ENCODE data around the gene CAMTA1.

CAMTA1 gene

DNA sequence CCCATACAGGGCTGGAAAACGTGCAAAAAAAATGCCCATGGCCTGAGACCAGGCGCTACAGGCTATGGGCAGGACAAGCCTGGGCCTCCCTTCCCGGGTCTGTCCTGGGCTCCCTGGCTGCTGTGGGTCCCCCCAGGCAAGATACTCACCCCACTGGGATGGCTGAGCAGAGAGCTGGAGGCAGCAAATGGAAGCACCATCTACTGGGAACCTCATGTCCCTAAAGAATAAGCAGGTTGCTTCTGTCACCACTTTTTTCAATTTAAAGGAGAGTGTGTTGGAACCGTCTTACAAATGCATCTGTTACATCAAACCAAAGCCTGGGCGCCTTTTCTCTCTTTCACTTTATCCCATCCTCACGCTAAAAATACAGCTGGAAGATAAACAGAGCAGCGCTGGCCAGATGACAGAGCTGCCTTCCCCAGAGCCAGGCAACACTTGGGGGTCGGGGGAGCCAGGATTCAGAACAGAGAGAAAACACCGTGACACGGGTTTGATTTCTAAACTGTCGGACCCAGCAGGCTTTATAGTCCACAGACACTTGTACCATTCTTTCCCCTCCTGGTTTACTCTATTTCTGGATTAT, 723.8 kb downstream of the CAMTA1 start:
- no peak overlapping the region for H2AFZ ChIP-seq (ENCODE audit: insufficient read depth, low read length, poor library complexity)
- H3K27ac ChIP-seq (ENCODE audit: low read depth, low read length), result no peak overlapping the region

DNA sequence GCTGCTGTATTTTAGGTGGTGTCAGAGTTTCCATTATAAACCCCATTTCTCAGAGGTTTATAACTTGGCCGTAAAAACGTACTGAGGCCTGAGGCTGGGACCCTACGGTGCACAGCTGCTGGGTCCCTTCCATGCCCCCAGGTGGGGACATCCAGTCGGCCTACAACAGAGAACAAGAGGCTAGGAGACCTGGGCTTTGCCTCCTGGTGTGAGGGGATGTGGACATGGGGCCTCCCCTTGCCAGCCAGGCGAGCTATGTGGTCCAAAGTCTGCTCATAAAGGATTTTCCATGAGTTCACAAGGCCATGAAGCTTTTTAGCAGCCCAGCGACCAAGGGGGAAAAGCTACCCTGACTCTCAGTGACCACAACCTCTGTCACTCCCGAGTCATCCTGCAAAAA, 724.3 kb downstream of the CAMTA1 start:
- no peak overlapping the region for H3K27ac ChIP-seq (ENCODE audit: low read depth, low read length)
- H3K36me3 ChIP-seq (ENCODE audit: control insufficient read depth in 1 of 2, insufficient read depth in 2 of 2, low read length in 2 of 2), result no peaks in the 10 kb centered on the region
- H3K4me2 ChIP-seq (ENCODE audit: low read length), result no peak overlapping the region
- H3K79me1 ChIP-seq (ENCODE audit: low read length), result no peaks in the 10 kb centered on the region
- H3K27me3 ChIP-seq (ENCODE audit: insufficient read depth, low read length), result no peaks in the 10 kb centered on the region
- H3K79me2 ChIP-seq (ENCODE audit: control insufficient read depth, insufficient read depth, low read length, poor library complexity), result no peaks in the 10 kb centered on the region
- H3K4me1 ChIP-seq (ENCODE audit: control insufficient read depth in 1 of 2, insufficient read depth in 2 of 2, low read length in 2 of 2), result no peaks in the 10 kb centered on the region
- H3K9ac ChIP-seq (ENCODE audit: low read length), result no peak overlapping the region
- H3K4me3 ChIP-seq (ENCODE audit: low read depth, low read length), result no peak overlapping the region
- no peak overlapping the region for H4K12ac ChIP-seq (ENCODE audit: low read depth, low read length)
- H2BK120ac ChIP-seq (ENCODE audit: insufficient read depth, low read length, poor library complexity), result no peak overlapping the region
- no peak overlapping the region for H3K18ac ChIP-seq (ENCODE audit: low read length)
- no peak overlapping the region for H3K4ac ChIP-seq (ENCODE audit: low read depth, low read length)
- no peak overlapping the region for H3K23ac ChIP-seq (ENCODE audit: low read length)
- no peak overlapping the region for H2AFZ ChIP-seq (ENCODE audit: insufficient read depth, low read length, poor library complexity)
- no peak for DNase-seq
- no CpG with 5 or more reads among the region's 7 CpGs for WGBS (ENCODE audit: extremely low coverage, insufficient coverage, insufficient read length)
- H2BK5ac ChIP-seq (ENCODE audit: low read depth, low read length, poor library complexity), result no peak overlapping the region
- no peak overlapping the region for H4K91ac ChIP-seq (ENCODE audit: low read depth, low read length)
- H2AK5ac ChIP-seq (ENCODE audit: low read length), result no peak overlapping the region
- H3K14ac ChIP-seq (ENCODE audit: low read length), result no peak overlapping the region
- H4K8ac ChIP-seq (ENCODE audit: low read depth, low read length), result no peak overlapping the region
- H3K9me3 ChIP-seq (ENCODE audit: insufficient read depth, low read depth, low read length), result no peaks in the 10 kb centered on the region
- H2BK12ac ChIP-seq (ENCODE audit: low read length), result no peak overlapping the region

More for the DNA sequence above, 723.8 kb downstream of the CAMTA1 start:
- WGBS (ENCODE audit: extremely low coverage, insufficient coverage, insufficient read length), result no CpG with 5 or more reads among the region's 11 CpGs
- no peaks in the 10 kb centered on the region for H3K9me3 ChIP-seq (ENCODE audit: insufficient read depth, low read depth, low read length)
- no peaks in the 10 kb centered on the region for H3K36me3 ChIP-seq (ENCODE audit: control insufficient read depth in 1 of 2, insufficient read depth in 2 of 2, low read length in 2 of 2)
- no peak overlapping the region for H3K4me2 ChIP-seq (ENCODE audit: low read length)
- no peak overlapping the region for H3K18ac ChIP-seq (ENCODE audit: low read length)
- H3K79me2 ChIP-seq (ENCODE audit: control insufficient read depth, insufficient read depth, low read length, poor library complexity), result no peaks in the 10 kb centered on the region
- H3K9ac ChIP-seq (ENCODE audit: low read length), result no peak overlapping the region
- H2BK120ac ChIP-seq (ENCODE audit: insufficient read depth, low read length, poor library complexity), result no peak overlapping the region
- no peak overlapping the region for H4K91ac ChIP-seq (ENCODE audit: low read depth, low read length)
- no peak overlapping the region for H2BK12ac ChIP-seq (ENCODE audit: low read length)
- H3K14ac ChIP-seq (ENCODE audit: low read length), result no peak overlapping the region
- H3K4me1 ChIP-seq (ENCODE audit: control insufficient read depth in 1 of 2, insufficient read depth in 2 of 2, low read length in 2 of 2), result no peaks in the 10 kb centered on the region
- H4K8ac ChIP-seq (ENCODE audit: low read depth, low read length), result no peak overlapping the region
- H4K12ac ChIP-seq (ENCODE audit: low read depth, low read length), result no peak overlapping the region
- no peak overlapping the region for H3K4ac ChIP-seq (ENCODE audit: low read depth, low read length)
- no peak overlapping the region for H3K23ac ChIP-seq (ENCODE audit: low read length)
- no peaks in the 10 kb centered on the region for H3K79me1 ChIP-seq (ENCODE audit: low read length)
- H3K27me3 ChIP-seq (ENCODE audit: insufficient read depth, low read length), result no peaks in the 10 kb centered on the region
- H2AK5ac ChIP-seq (ENCODE audit: low read length), result no peak overlapping the region
- H3K4me3 ChIP-seq (ENCODE audit: low read depth, low read length), result no peak overlapping the region
- no peak for DNase-seq
- H2BK5ac ChIP-seq (ENCODE audit: low read depth, low read length, poor library complexity), result no peak overlapping the region

DNA sequence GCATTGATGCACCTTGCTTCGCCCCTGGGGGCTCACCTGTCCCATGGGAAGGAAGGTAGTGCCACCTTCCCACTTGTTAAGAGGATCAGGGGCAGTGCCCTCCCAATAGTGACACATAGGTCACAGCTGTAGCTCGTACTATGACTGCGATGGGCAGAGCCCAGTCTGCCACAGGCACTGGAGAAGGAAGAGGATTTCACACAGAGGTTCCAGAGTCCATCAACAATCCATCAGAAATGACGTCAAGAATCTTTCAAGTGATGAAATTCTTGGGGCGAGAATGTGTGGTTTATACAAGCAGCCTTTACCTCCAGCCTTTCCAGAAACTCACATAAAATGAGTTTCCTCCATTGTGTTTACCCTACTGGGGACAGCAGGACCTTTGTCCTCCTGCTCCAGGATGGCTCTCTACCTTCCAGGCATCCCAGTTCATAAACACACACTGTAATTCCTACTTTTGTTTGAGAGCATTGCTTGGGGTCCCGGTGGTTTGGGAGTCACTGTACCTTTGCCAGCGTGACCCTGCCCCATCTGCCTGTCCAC, 725.2 kb downstream of the CAMTA1 start:
- Histone ChIP-seq H3K27ac (ENCODE audit: low read depth, low read length) (no peak overlapping the region), H3K36me3 (ENCODE audit: control insufficient read depth in 1 of 2, insufficient read depth in 2 of 2, low read length in 2 of 2) (no peaks in the 10 kb centered on the region), H3K27me3 (ENCODE audit: insufficient read depth, low read length) (no peaks in the 10 kb centered on the region), H4K91ac (ENCODE audit: low read depth, low read length) (no peak overlapping the region), H3K79me1 (ENCODE audit: low read length) (no peaks in the 10 kb centered on the region), H2BK120ac (ENCODE audit: insufficient read depth, low read length, poor library complexity) (no peak overlapping the region), H3K9me3 (ENCODE audit: insufficient read depth, low read depth, low read length) (no peaks in the 10 kb centered on the region), H2AK5ac (ENCODE audit: low read length) (no peak overlapping the region), H3K4ac (ENCODE audit: low read depth, low read length) (no peak overlapping the region), H3K18ac (ENCODE audit: low read length) (no peak overlapping the region), H4K12ac (ENCODE audit: low read depth, low read length) (no peak overlapping the region), H3K4me2 (ENCODE audit: low read length) (no peak overlapping the region), H3K14ac (ENCODE audit: low read length) (no peak overlapping the region), H3K9ac (ENCODE audit: low read length) (no peak overlapping the region), H3K23ac (ENCODE audit: low read length) (no peak overlapping the region), H2BK5ac (ENCODE audit: low read depth, low read length, poor library complexity) (no peak overlapping the region), H2AFZ (ENCODE audit: insufficient read depth, low read length, poor library complexity) (no peak overlapping the region), H3K79me2 (ENCODE audit: control insufficient read depth, insufficient read depth, low read length, poor library complexity) (no peaks in the 10 kb centered on the region), H2BK12ac (ENCODE audit: low read length) (no peak overlapping the region), H3K4me1 (ENCODE audit: control insufficient read depth in 1 of 2, insufficient read depth in 2 of 2, low read length in 2 of 2) (no peaks in the 10 kb centered on the region), H4K8ac (ENCODE audit: low read depth, low read length) (no peak overlapping the region), H3K4me3 (ENCODE audit: low read depth, low read length) (no peak overlapping the region)
- WGBS (ENCODE audit: extremely low coverage, insufficient coverage, insufficient read length), result no CpG with 5 or more reads among the region's 7 CpGs
- no peak for DNase-seq

DNA sequence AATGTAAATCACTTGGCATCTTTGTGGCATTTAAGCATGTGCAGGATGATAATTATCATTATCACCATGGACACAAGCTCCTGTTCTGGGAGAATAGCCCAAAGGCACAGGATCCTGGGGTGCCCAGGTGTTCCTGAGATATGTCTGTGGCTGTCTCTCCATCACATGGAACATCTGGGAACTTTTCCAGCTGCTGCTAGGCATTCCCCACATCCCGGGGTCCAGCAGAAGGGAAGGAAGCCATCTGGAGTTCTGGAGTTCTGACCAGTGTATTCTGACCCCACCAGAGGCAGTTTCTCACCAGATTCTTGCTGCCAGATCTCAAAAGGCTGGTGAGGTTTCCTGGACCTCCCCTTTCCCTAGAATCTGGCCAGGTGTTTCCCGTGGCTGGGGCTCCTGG, 726.1 kb downstream of the CAMTA1 start:
- Histone ChIP-seq H2BK120ac (ENCODE audit: insufficient read depth, low read length, poor library complexity) (no peak overlapping the region), H3K9me3 (ENCODE audit: insufficient read depth, low read depth, low read length) (no peaks in the 10 kb centered on the region), H2AFZ (ENCODE audit: insufficient read depth, low read length, poor library complexity) (no peak overlapping the region), H4K12ac (ENCODE audit: low read depth, low read length) (no peak overlapping the region), H3K27me3 (ENCODE audit: insufficient read depth, low read length) (no peaks in the 10 kb centered on the region), H4K91ac (ENCODE audit: low read depth, low read length) (no peak overlapping the region), H3K4ac (ENCODE audit: low read depth, low read length) (no peak overlapping the region), H3K4me3 (ENCODE audit: low read depth, low read length) (no peak overlapping the region), H3K4me2 (ENCODE audit: low read length) (no peak overlapping the region), H2BK12ac (ENCODE audit: low read length) (no peak overlapping the region), H2BK5ac (ENCODE audit: low read depth, low read length, poor library complexity) (no peak overlapping the region), H3K23ac (ENCODE audit: low read length) (no peak overlapping the region), H3K18ac (ENCODE audit: low read length) (no peak overlapping the region), H3K4me1 (ENCODE audit: control insufficient read depth in 1 of 2, insufficient read depth in 2 of 2, low read length in 2 of 2) (no peaks in the 10 kb centered on the region), H3K27ac (ENCODE audit: low read depth, low read length) (no peak overlapping the region), H4K8ac (ENCODE audit: low read depth, low read length) (no peak overlapping the region), H2AK5ac (ENCODE audit: low read length) (no peak overlapping the region), H3K79me2 (ENCODE audit: control insufficient read depth, insufficient read depth, low read length, poor library complexity) (no peaks in the 10 kb centered on the region), H3K9ac (ENCODE audit: low read length) (no peak overlapping the region), H3K14ac (ENCODE audit: low read length) (no peak overlapping the region), H3K79me1 (ENCODE audit: low read length) (no peaks in the 10 kb centered on the region), H3K36me3 (ENCODE audit: control insufficient read depth in 1 of 2, insufficient read depth in 2 of 2, low read length in 2 of 2) (no peaks in the 10 kb centered on the region)
- no peak for DNase-seq
- no CpG with 5 or more reads among the region's 2 CpGs for WGBS (ENCODE audit: extremely low coverage, insufficient coverage, insufficient read length)
